HS-27A (cell line): ENCODE data around the gene ZC3H12C.
A peak's percentile ranks its signal among the peaks of the same experiment; 100 is the strongest.

Experiments used
- DNase-seq: peaks from one replicate; pipeline ENCODE4 v3.0.0-alpha.2; 2012; ENCODE audit warnings: low read depth, missing footprints

Gene ZC3H12C

GRCh38 chr11:110152199-110152598 lies 59.0 kb downstream of the ZC3H12C start:
- DNase-seq = no peak

GRCh38 chr11:110153474-110153873 lies 60.3 kb downstream of the ZC3H12C start:
- DNase-seq = no peak

- DNase-seq = no peak
These were observed 63.3 kb downstream of the ZC3H12C start for GRCh38 chr11:110156503-110156902.

- no peak for DNase-seq
These were observed 65.4 kb downstream of the ZC3H12C start for GRCh38 chr11:110158317-110159200.

- no peak for DNase-seq
These were observed 66.3 kb downstream of the ZC3H12C start for GRCh38 chr11:110159476-110159875.

GRCh38 chr11:110160016-110160415 lies 66.8 kb downstream of the ZC3H12C start:
- DNase-seq = no peak

GRCh38 chr11:110160437-110160836 lies 67.2 kb downstream of the ZC3H12C start:
- no peak for DNase-seq

- DNase-seq = no peak
These were observed 67.9 kb downstream of the ZC3H12C start for GRCh38 chr11:110161061-110161460.

- DNase-seq = no peak
These were observed 69.0 kb downstream of the ZC3H12C start for GRCh38 chr11:110162216-110162615.

GRCh38 chr11:110165039-110165925 lies 72.1 kb downstream of the ZC3H12C start:
- DNase-seq = no peak

- no peak for DNase-seq
These were observed 75.0 kb downstream of the ZC3H12C start for GRCh38 chr11:110168033-110168803.

- DNase-seq = no peak
These were observed 76.5 kb downstream of the ZC3H12C start for GRCh38 chr11:110169738-110170137.

- DNase-seq = no peak
These were observed 79.4 kb downstream of the ZC3H12C start for GRCh38 chr11:110172468-110173065.

- DNase-seq = no peak
These were observed 80.8 kb downstream of the ZC3H12C start for GRCh38 chr11:110173811-110174644.

GRCh38 chr11:110174645-110175310 lies 81.6 kb downstream of the ZC3H12C start:
- DNase-seq = no peak

GRCh38 chr11:110176366-110177085 lies 83.3 kb downstream of the ZC3H12C start:
- DNase-seq = no peak

- no peak for DNase-seq
These were observed 83.9 kb downstream of the ZC3H12C start for GRCh38 chr11:110177086-110177456.

GRCh38 chr11:110179064-110179463 lies 85.9 kb downstream of the ZC3H12C start:
- DNase-seq = no peak

GRCh38 chr11:110182886-110183285 lies 89.7 kb downstream of the ZC3H12C start:
- DNase-seq = peak; percentile 20

GRCh38 chr11:110184456-110184855 lies 91.3 kb downstream of the ZC3H12C start:
- no peak for DNase-seq
